WTC11 (cell line): ENCODE results near the gene THSD4.

Experiments used
- CREB1 ChIP-seq: sonication (generic); formaldehyde crosslinking; IDR thresholded peaks from 2 replicates; pipeline ENCODE4 v1.8.0; 2023; ENCODE audit warnings: mild to moderate bottlenecking, missing genetic modification reagents
- CTCF ChIP-seq: fragments of 200-600 bp; IDR thresholded peaks from 2 replicates; pipeline ENCODE4 v1.8.0; 2022; ENCODE audit warnings: antibody characterized with exemption
- JUN ChIP-seq: sonication (generic); formaldehyde crosslinking; IDR thresholded peaks from 2 replicates; pipeline ENCODE4 v1.8.0; 2023; ENCODE audit warnings: mild to moderate bottlenecking, missing genetic modification reagents
- SMAD3 ChIP-seq: sonication (generic); formaldehyde crosslinking; IDR thresholded peaks from 2 replicates; pipeline ENCODE4 v1.8.0; 2022; ENCODE audit warnings: missing genetic modification reagents, mild to moderate bottlenecking, borderline replicate concordance
- ZNF263 ChIP-seq: sonication (generic); formaldehyde crosslinking; IDR thresholded peaks from 2 replicates; pipeline ENCODE4 v1.8.1; 2022; ENCODE audit warnings: low read depth, mild to moderate bottlenecking, moderate library complexity, missing genetic modification reagents

GRCh38 chr15:71462638-71463037 lies 347.4 kb downstream of the THSD4 start:
- no peak for TF ChIP-seq CTCF
- TF ChIP-seq ZNF263, result no peak
- no peak for TF ChIP-seq JUN (CRISPR knock-in tag)
- no peak for TF ChIP-seq SMAD3 (CRISPR knock-in tag)
- TF ChIP-seq CREB1 (CRISPR knock-in tag), result no peak
